T-helper 1 cell (primary cell): Measurements from ENCODE around the gene MAP2K5.

ENCODE experiments used
- DNase-seq, 5 donors: peaks; one replicate each; pipeline ENCODE4 v3.0.0-alpha.2; 2012 to 2020

The MAP2K5 gene

GRCh38 chr15:67560320-67560719 lies 17.8 kb downstream of the MAP2K5 start:
- DNase-seq: no peak

GRCh38 chr15:67563092-67563491 lies 20.6 kb downstream of the MAP2K5 start:
- no peak for DNase-seq

- no peak for DNase-seq
Measured at GRCh38 chr15:67564021-67564967, 21.8 kb downstream of the MAP2K5 start.

- DNase-seq: no peak
Measured at GRCh38 chr15:67564968-67565345, 22.5 kb downstream of the MAP2K5 start.

GRCh38 chr15:67569668-67570067 lies 27.2 kb downstream of the MAP2K5 start:
- DNase-seq: no peak

GRCh38 chr15:67570875-67571647 lies 28.6 kb downstream of the MAP2K5 start:
- DNase-seq: no peak

- DNase-seq: no peak
Measured at GRCh38 chr15:67571648-67572415, 29.3 kb downstream of the MAP2K5 start.

GRCh38 chr15:67573194-67573593 lies 30.7 kb downstream of the MAP2K5 start:
- no peak for DNase-seq

GRCh38 chr15:67575039-67575502 lies 32.6 kb downstream of the MAP2K5 start:
- no peak for DNase-seq

- no peak for DNase-seq
Measured at GRCh38 chr15:67578020-67578600, 35.6 kb downstream of the MAP2K5 start.

GRCh38 chr15:67579164-67579563 lies 36.7 kb downstream of the MAP2K5 start:
- DNase-seq: no peak

GRCh38 chr15:67579967-67580366 lies 37.5 kb downstream of the MAP2K5 start:
- no peak for DNase-seq

GRCh38 chr15:67584157-67584556 lies 41.7 kb downstream of the MAP2K5 start:
- no peak for DNase-seq

GRCh38 chr15:67585681-67586080 lies 43.2 kb downstream of the MAP2K5 start:
- no peak for DNase-seq

GRCh38 chr15:67587331-67587730 lies 44.8 kb downstream of the MAP2K5 start:
- no peak for DNase-seq

GRCh38 chr15:67587754-67588153 lies 45.3 kb downstream of the MAP2K5 start:
- DNase-seq: no peak

GRCh38 chr15:67590191-67590590 lies 47.7 kb downstream of the MAP2K5 start:
- no peak for DNase-seq

- no peak for DNase-seq
Measured at GRCh38 chr15:67592245-67592644, 49.7 kb downstream of the MAP2K5 start.

- DNase-seq: no peak
Measured at GRCh38 chr15:67593562-67593961, 51.1 kb downstream of the MAP2K5 start.

GRCh38 chr15:67594770-67595169 lies 52.3 kb downstream of the MAP2K5 start:
- no peak for DNase-seq

GRCh38 chr15:67595572-67595971 lies 53.1 kb downstream of the MAP2K5 start:
- DNase-seq: no peak

GRCh38 chr15:67601073-67601472 lies 58.6 kb downstream of the MAP2K5 start:
- DNase-seq: no peak

GRCh38 chr15:67603063-67603462 lies 60.6 kb downstream of the MAP2K5 start:
- no peak for DNase-seq
